GM12874 (cell line): Measurements from ENCODE around the gene TMC3.

Experiments
- CTCF ChIP-seq: IDR thresholded peaks from 2 replicates; pipeline ENCODE4 v1.5.1; 2011; ENCODE audit warnings: low read depth, mild to moderate bottlenecking, control low read depth, low read length, moderate library complexity; ENCODE audit not compliant: insufficient read depth

TMC3 gene

GRCh38 chr15:81301385-81301784 lies 72.6 kb downstream of the TMC3 start:
- no peak for TF ChIP-seq CTCF

GRCh38 chr15:81299630-81300273 lies 74.3 kb downstream of the TMC3 start:
- TF ChIP-seq CTCF: no peak

DNA sequence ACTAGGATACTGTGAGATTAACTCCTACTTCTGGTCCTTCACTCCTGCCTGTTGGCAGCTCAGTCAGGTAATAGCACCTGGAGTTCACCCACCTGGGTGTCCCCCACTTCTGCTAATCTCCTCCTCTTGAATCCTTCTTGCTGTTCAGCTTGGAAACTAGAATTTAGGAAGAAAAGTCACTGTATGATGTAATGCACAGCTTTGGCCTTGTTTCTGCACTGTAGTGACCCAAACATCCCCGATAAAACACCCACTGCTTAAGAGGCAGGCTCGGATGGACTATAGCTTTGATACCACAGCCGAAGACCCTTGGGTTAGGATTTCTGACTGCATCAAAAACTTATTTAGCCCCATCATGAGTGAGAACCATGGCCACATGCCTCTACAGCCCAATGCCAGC lies 74.9 kb downstream of the TMC3 start:
- TF ChIP-seq CTCF: no peak

DNA sequence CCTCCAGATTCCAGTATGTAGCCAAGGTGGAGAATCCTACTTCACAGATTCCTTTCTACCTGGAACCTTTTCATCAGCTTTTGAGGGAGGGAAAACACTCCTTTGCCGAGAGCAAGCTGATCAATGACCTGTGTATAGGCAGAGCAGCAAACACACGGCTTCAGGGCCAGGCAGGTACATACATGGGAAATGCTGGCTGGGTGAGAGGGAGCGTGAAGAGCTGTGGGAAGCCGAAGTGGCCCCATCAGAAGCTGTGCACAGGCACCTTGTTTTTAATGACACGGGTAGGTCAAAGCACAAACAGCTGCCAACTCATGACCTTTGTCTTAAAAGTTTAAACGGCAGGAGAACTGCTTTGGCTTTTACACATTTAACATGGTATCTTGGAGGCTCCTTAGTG lies 75.4 kb downstream of the TMC3 start:
- TF ChIP-seq CTCF: no peak

DNA sequence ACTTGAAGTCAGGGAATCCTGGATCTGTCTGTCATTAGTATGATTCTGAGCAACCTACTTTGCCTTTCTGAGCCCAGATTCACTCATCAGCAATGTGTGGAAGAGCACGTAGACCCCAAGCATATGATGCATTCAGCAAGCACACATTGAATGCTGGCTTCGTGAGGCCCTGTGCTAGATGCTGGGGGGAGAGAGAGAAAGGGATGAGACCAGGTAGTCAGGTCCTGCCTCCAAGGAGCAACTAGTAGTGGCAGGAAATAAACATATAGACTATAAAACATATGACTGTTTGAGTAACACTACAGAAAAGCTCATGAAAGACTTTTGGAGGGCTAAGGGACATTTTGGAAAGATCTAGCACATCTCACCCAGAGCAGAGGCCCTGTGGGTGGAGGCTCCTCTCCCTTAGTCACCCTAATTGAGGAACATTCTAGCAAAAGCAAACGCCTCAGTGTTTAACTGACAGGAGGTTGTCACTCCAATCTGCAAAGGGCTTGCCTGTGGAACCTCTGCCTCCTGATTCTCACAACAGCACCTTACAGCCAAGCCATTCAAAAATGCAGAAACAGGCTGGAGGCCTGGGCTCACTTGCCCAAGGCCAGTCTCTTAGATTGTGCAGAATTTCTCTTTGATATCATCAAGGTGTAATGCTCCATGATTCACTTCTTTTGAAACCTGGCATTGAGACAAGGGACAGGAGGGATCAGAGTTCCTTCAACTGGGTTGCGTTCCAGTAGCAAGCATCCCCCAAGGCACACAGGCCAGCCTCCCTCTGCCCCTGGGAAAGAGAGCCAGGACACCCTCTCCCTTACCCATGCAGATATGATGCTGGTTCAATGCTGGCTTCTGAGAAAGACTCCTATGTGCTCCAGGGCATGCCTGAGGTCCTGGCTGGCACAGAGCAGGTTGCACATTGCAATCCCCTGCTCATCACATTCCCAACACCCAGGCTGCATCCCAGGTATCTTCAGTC lies 76.1 kb downstream of the TMC3 start:
- no peak for TF ChIP-seq CTCF

GRCh38 chr15:81297147-81297572 lies 76.9 kb downstream of the TMC3 start:
- no peak for TF ChIP-seq CTCF

GRCh38 chr15:81296673-81297072 lies 77.3 kb downstream of the TMC3 start:
- no peak for TF ChIP-seq CTCF
